Putamen (tissue), 1 donor: ENCODE measurements around the gene RNASE7.

Experiments
- DNase-seq: peaks from one replicate; pipeline ENCODE4 v3.0.0-alpha.2; 2016; ENCODE audit warnings: low spot score

Gene RNASE7

DNA sequence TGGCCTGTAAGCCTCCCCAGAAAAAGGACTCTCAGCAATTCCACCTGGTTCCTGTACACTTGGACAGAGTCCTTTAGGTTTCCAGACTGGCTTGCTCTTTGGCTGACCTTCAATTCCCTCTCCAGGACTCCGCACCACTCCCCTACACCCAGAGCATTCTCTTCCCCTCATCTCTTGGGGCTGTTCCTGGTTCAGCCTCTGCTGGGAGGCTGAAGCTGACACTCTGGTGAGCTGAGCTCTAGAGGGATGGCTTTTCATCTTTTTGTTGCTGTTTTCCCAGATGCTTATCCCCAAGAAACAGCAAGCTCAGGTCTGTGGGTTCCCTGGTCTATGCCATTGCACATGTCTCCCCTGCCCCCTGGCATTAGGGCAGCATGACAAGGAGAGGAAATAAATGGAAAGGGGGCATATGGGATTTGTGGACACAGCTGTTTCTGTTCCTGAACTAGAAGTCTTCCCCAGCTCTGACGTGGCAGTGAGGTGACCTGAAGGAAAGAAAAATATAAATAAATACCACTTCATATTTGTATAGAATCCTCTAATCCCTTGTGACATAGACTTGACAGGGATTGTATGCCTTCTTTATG is 1.3 kb downstream of the RNASE7 start:
- DNase-seq = no peak

DNA sequence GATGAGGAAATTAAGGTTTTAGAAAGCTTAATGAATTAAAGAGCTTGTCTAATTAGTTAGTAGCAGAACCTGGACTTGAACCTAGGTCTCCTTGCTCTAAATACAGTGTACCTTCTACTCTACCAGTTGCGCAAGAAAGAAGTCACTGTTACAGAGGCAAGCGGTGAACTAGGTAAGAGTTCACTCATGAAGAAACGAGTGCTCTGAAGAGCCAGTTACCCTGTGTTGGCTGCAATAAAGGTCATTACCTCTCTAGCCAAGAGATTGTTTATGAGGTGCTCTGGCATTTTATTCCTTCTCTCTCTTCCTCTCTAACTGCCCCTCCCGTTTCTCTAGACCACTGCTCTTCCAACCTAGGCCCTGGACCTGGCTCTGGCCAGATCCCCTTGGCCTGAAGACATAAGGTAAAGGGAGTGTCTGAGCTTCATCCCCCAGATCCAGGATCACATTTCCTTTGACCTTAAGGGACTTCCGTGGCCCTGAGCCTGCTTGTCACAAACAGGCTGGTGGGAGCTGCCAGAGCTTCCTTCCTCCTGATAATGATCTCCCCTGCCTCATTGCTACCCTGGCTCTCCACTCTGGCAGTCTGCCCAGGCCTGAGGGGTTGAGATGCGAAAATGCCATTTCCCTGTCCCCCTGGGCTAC is 1.9 kb downstream of the RNASE7 start:
- DNase-seq = no peak

- no peak for DNase-seq
Observed at GRCh38 chr14:21047378-21047781, 5.2 kb downstream of the RNASE7 start.

DNA sequence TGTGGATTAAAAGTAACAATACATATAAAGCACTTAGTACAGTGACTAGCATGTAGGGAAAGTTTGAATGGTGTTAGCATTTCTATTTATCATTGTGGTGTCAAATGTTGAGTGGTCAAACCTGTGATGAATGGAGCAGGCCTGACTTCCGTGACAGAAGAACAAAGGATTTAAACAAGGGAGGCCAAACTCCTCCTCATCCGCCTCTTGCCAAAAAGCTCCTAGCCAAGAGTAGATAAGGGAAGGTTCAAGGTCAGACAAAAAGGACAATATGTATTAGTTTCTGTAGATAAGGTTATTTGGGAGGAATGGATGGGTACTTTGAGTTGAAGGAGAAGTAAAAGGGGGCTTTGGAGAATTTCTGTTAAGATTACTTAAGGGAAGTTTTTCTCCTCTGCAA is 6.5 kb downstream of the RNASE7 start:
- DNase-seq = no peak

DNA sequence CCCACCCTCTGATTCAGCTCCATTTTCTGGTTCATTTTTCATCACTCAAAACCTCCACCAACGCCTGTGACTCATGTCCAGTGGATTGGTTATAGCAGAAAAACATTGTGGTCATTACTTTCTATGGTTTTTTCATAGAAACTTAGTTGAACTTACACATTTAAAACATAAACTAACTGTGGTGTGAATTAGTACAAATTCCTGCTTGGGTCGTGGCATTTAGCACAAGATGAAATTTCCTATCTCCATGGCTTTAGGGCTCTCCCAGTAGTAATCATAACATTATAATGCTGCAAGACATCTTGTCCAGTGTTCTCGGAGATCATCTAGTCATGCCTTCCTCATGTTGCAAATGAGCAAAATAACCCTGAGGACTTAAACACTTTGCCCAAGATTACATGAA is 7.1 kb downstream of the RNASE7 start:
- DNase-seq = no peak

DNA sequence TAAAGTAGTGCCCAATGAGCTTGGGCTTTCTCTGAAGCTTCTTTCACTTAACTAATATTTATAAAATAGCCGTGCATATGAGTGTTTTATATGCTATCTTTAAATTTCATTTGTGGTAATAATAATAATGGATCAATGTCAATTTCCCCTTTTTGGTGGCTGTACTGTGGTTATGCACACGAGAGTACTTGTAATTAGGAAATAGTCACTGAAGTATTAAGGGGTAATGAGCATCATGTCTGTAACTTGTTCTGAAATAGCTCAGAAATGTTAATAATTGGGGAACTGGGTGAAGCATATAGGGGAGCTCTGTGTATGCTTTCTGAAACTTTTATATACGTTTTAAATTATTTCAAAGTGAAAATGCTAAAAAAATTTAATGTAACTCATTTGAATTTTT is 8.4 kb downstream of the RNASE7 start:
- no peak for DNase-seq

DNA sequence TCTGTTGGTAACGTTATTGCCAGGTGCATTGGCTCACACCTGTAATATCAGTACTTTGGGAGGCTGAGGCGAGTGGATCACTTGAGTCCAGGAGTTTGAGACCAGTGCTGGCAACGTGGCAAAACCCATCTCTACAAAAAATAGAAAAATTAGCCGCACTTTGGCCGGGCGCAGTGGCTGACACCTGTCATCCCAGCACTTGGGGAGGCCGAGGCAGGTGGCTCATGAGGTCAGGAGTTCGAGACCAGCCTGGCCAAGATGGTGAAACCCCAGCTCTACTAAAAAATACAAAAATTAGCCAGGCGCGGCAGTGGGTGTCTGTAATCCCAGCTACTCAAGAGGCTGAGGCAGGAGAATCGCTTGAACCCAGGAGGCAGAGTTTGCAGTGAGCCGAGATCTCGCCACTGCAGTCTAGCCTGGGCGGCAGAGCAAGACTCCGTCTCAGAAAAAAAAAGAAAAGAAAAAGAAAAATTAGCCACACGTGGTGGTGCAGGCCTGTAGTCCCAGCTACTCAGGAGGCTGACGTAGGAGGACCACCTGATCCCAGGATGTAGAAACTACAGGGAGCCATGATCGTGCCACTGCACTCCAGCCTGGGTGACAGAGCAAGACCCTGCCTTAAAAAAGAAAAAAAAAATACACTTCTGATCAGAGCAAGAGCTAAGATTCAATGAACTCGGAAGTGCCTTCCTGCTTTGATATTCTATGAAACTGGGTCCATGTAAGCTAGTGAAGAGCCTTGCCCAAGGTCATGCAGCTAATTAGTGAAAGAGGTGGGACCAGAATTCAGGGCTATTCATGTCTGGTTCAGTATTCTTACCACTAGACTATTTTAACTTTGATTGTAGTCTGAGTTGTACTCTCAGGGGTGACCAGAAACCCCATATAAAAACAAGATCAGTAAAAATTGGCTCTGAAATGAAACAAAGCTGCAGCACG is 11.3 kb downstream of the RNASE7 start:
- DNase-seq = no peak

GRCh38 chr14:21054123-21054767 is 12.1 kb downstream of the RNASE7 start:
- DNase-seq = no peak

GRCh38 chr14:21054768-21055145 is 12.6 kb downstream of the RNASE7 start:
- no peak for DNase-seq

DNA sequence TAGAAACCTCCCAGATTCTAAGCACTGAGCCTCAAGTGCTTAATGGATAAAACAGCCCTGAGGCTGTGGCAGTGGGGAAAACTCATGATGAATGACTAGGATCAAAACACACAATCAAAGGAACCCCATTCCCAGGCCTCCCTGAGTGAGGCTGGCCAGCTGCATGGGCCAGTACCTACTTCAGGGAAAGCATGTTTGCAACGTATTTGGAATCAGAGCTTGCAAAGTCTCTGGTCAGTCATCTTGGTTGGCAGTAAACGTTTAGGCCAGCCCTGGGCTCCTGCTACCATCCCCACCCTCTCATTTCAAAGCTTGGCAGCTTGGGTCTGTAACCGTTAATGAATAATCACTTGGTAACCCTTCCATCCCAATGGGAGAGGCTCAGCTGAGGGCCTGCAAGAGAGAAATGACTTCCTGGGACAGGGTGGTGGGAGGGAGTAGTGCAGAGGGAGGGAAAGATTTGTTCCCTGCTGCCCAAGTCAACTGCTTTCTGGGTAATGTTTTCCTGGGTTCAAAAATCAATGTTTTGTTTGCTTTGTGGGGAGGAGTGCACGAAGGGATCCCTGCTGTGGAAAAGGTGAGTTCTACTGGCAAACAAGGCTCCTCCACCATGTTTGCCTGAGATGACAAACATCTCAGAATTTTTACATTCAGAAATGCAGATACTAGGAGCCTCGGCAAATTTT is 13.4 kb downstream of the RNASE7 start:
- no peak for DNase-seq

DNA sequence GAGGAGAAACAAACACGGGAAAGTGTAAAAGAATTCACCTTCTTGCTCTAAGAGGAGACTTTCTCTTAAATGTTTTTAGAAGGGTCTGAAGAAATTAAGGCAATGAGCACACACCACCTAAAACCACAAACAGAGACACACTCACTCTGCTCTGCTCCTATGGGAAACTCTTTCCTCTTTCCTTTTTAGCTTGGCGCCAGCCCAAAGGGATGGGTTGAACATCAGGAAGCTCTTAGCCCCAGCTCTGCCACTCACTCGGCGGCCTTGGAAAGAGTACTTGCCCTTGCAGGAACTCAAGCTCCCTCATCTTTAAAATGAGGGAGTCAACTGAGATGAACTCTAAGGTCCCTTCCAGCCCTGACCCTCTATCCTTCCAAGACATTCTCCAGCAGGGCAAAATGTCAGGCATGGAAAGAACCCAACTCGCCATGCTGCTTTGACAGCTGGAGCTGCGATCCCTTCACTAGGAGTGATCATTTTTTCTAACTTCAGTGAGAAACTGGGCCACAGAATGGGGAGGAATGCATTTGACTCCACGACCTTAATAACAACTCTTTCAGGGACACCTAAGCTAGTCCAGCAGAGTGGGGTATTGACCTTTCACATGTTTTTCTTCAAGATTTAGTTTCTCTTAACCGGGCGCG is 14.5 kb downstream of the RNASE7 start:
- DNase-seq = no peak

- no peak for DNase-seq
Observed at GRCh38 chr14:21057803-21058675, 15.9 kb downstream of the RNASE7 start, which contains the start of gene RNASE8. RNASE8 (plus strand) TSS chr14:21057822; CDS start chr14:21057893, 71 bp downstream.

DNA sequence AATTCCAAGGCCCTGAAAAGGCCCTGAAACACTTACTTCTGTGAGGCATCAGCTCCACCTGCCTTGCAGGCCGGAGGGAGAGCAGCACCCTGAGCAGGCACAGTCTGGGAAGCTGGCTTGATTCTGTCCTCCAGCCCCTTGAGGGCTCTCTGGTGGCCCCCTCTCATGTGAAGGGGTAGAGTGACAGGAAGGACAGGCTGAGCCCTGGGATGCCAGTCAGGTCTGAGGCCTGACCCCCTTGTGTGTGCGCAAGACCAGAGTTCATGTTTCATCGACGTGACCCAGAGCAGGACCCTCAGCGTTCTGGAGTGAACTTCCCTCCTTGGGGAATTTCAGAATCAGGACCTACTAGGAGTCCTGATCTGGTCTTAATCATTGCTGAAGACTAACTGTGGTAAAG is 16.7 kb downstream of the RNASE7 start:
- no peak for DNase-seq

DNA sequence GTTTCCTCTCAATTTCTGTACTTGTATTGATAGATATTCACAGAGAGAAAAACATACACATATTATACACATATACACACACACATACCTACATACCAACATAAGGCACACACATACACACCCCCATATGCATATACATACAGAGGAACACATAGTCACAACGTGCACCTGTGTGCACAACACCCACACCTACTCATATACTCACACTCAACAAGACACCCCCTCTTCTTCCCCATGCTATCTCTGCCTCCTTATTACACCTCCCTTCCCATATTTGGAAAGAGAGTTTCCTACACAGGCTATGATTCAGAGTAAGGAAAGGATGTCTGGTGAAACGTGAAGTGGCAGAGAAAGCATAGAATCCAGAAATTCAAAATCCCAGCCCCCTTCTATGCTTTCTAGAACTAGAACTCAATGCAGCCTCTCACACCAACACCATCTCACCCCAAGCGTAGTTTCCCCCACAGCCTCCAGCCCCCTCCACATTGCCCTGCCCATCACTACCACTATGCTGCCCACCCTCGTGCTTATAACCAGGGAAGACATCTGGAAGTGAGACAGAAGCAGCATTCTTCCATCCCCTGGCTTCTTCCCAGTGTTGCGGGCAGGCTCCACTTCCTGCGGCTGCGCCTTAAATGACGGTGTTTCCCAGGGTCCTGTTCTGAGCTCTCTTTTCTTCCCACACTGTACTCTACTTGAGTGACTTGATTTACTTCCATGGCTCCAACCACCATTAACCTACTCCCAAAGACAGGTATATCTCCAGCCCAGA is 17.9 kb downstream of the RNASE7 start:
- no peak for DNase-seq

- no peak for DNase-seq
Observed at GRCh38 chr14:21060614-21061346, 18.6 kb downstream of the RNASE7 start.

DNA sequence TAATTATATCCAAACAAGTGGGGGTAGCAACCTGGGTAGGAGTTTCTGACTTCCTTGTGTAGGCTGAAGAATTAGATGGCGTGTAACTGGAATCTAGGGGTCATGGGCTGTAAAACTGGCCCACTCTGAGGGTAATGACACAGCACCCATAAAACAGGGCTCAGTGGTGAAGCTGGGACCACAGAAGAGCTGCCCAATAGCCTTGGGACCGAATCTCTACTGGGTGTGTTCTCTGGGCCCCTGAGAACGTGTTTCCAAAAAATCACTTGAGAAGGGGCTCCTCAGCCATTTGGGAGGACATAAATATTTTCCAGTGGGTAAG is 19.1 kb downstream of the RNASE7 start:
- no peak for DNase-seq

GRCh38 chr14:21063479-21063878 is 21.3 kb downstream of the RNASE7 start:
- no peak for DNase-seq

GRCh38 chr14:21066882-21067502 is 24.8 kb downstream of the RNASE7 start:
- no peak for DNase-seq
